ENCODE data around the gene LRRC4B.

The LRRC4B gene

GRCh38 chr19:50482271-50482855 is 85.9 kb downstream of the LRRC4B start:
- TF ChIP-seq CTCF (IDR thresholded peaks at IDR 0.05; ENCODE audit: poor library complexity, severe bottlenecking) = no peak
- ATAC-seq (ENCODE audit: low read depth) (no peak), DNase-seq (ENCODE audit: low spot score) (no peak)
- peaks cover 4% of the 10 kb centered on the region for H3K27me3 ChIP-seq (ENCODE audit: insufficient read depth, poor library complexity, severe bottlenecking)
- no peak overlapping the region for H3K27ac ChIP-seq (ENCODE audit: poor library complexity, severe bottlenecking)
- H3K36me3 ChIP-seq (ENCODE audit: low read depth) = peaks cover 14% of the 10 kb centered on the region
- H3K9me3 ChIP-seq (ENCODE audit: severe bottlenecking) = no peaks in the 10 kb centered on the region
- H3K4me3 ChIP-seq (ENCODE audit: severe bottlenecking) = no peak overlapping the region
- no peaks in the 10 kb centered on the region for H3K4me1 ChIP-seq (ENCODE audit: insufficient read depth, poor library complexity, severe bottlenecking)

GRCh38 chr19:50481351-50482149 is 86.7 kb downstream of the LRRC4B start:
- no peak overlapping the region for H3K27ac ChIP-seq (ENCODE audit: poor library complexity, severe bottlenecking)
- H3K4me1 ChIP-seq (ENCODE audit: insufficient read depth, poor library complexity, severe bottlenecking) = no peaks in the 10 kb centered on the region
- no peak overlapping the region for H3K4me3 ChIP-seq (ENCODE audit: severe bottlenecking)
- no peaks in the 10 kb centered on the region for H3K9me3 ChIP-seq (ENCODE audit: severe bottlenecking)
- no peak for TF ChIP-seq CTCF (IDR thresholded peaks at IDR 0.05; ENCODE audit: poor library complexity, severe bottlenecking)
- DNase-seq (ENCODE audit: low spot score) = no peak
- no peaks in the 10 kb centered on the region for H3K27me3 ChIP-seq (ENCODE audit: insufficient read depth, poor library complexity, severe bottlenecking)
- peaks cover 14% of the 10 kb centered on the region for H3K36me3 ChIP-seq (ENCODE audit: low read depth)
- ATAC-seq (ENCODE audit: low read depth) = no peak

GRCh38 chr19:50480281-50481111 is 87.7 kb downstream of the LRRC4B start:
- no peak overlapping the region for H3K4me3 ChIP-seq (ENCODE audit: severe bottlenecking)
- H3K36me3 ChIP-seq (ENCODE audit: low read depth) = peaks cover 14% of the 10 kb centered on the region

GRCh38 chr19:50479761-50480251 is 88.4 kb downstream of the LRRC4B start:
- no peak for ATAC-seq (ENCODE audit: low read depth)
- DNase-seq (ENCODE audit: low spot score) = no peak
- H3K4me1 ChIP-seq (ENCODE audit: insufficient read depth, poor library complexity, severe bottlenecking) = no peaks in the 10 kb centered on the region
- no peak overlapping the region for H3K27ac ChIP-seq (ENCODE audit: poor library complexity, severe bottlenecking)
- H3K4me3 ChIP-seq (ENCODE audit: severe bottlenecking) = no peak overlapping the region
- H3K36me3 ChIP-seq (ENCODE audit: low read depth) = peaks cover 14% of the 10 kb centered on the region
- no peaks in the 10 kb centered on the region for H3K27me3 ChIP-seq (ENCODE audit: insufficient read depth, poor library complexity, severe bottlenecking)
- no peaks in the 10 kb centered on the region for H3K9me3 ChIP-seq (ENCODE audit: severe bottlenecking)
- TF ChIP-seq CTCF (IDR thresholded peaks at IDR 0.05; ENCODE audit: poor library complexity, severe bottlenecking) = no peak

More at GRCh38 chr19:50480281-50481111, 87.7 kb downstream of the LRRC4B start:
- Histone ChIP-seq H3K27me3 (ENCODE audit: insufficient read depth, poor library complexity, severe bottlenecking) (no peaks in the 10 kb centered on the region), H3K27ac (ENCODE audit: poor library complexity, severe bottlenecking) (no peak overlapping the region), H3K9me3 (ENCODE audit: severe bottlenecking) (no peaks in the 10 kb centered on the region), H3K4me1 (ENCODE audit: insufficient read depth, poor library complexity, severe bottlenecking) (no peaks in the 10 kb centered on the region)
- DNase-seq (ENCODE audit: low spot score) = no peak
- ATAC-seq (ENCODE audit: low read depth) = no peak
- no peak for TF ChIP-seq CTCF (IDR thresholded peaks at IDR 0.05; ENCODE audit: poor library complexity, severe bottlenecking)

All from RWPE2 (cell line).